Stimulated activated CD4-positive, alpha-beta T cell treated with anti-CD3 and anti-CD28 coated beads, Interleukin-12 subunit alpha, Interleukin-12 subunit beta, amount 100 ng/mL, for 48 hours (primary cell): ENCODE results near the gene RIT1.
A peak's percentile ranks its signal among the peaks of the same experiment; 100 is the strongest.
"Not testable (repeated sequence)": the region's sequence is repeated elsewhere in the genome, so short reads cannot be mapped to it uniquely, and the experiment has no call there.

Experiments
- DNase-seq, 3 donors: peaks; one replicate each; pipeline ENCODE4 v3.0.0-alpha.2; 2020; ENCODE audit warnings: low read depth in 2 of 3, low spot score in 1 of 3

Gene RIT1

GRCh38 chr1:155934097-155934935, 23.2 kb upstream of the RIT1 start, which contains the start of gene KHDC4:
KHDC4 (minus strand) TSS chr1:155934413; CDS start chr1:155934373, 40 bp downstream.
- DNase-seq = peak; percentile 88 to 91 (median 89)

GRCh38 chr1:155933591-155934096, 22.5 kb upstream of the RIT1 start:
- DNase-seq = no peak

GRCh38 chr1:155932487-155932886, 21.3 kb upstream of the RIT1 start:
- DNase-seq = no peak

- no peak for DNase-seq
Observed at GRCh38 chr1:155932081-155932480, 20.9 kb upstream of the RIT1 start.

- no peak for DNase-seq
Observed at GRCh38 chr1:155931332-155932038, 20.3 kb upstream of the RIT1 start.

GRCh38 chr1:155930725-155931124, 19.6 kb upstream of the RIT1 start:
- DNase-seq = not testable (repeated sequence)

GRCh38 chr1:155929057-155929456, 17.9 kb upstream of the RIT1 start:
- no peak for DNase-seq

GRCh38 chr1:155925506-155925905, 14.4 kb upstream of the RIT1 start:
- DNase-seq = no peak

- DNase-seq = no peak
Observed at GRCh38 chr1:155920717-155921116, 9.6 kb upstream of the RIT1 start.

GRCh38 chr1:155919801-155920200, 8.7 kb upstream of the RIT1 start:
- DNase-seq = no peak

- DNase-seq = no peak
Observed at GRCh38 chr1:155918660-155919059, 7.5 kb upstream of the RIT1 start.

- DNase-seq = no peak
Observed at GRCh38 chr1:155913969-155914757, 3.0 kb upstream of the RIT1 start.

GRCh38 chr1:155912056-155912536, 947 bp upstream of the RIT1 start:
- DNase-seq = no peak

GRCh38 chr1:155910621-155911121, 478 bp downstream of the RIT1 start:
- no peak for DNase-seq

GRCh38 chr1:155909894-155910293, 1.3 kb downstream of the RIT1 start:
- DNase-seq = no peak

GRCh38 chr1:155904261-155904660, 6.9 kb downstream of the RIT1 start:
- no peak for DNase-seq

GRCh38 chr1:155900161-155900560, 11.0 kb downstream of the RIT1 start:
- no peak for DNase-seq

- no peak for DNase-seq
Observed at GRCh38 chr1:155899683-155900082, 11.5 kb downstream of the RIT1 start.

- DNase-seq = no peak
Observed at GRCh38 chr1:155898888-155899287, 12.3 kb downstream of the RIT1 start.

- DNase-seq = no peak
Observed at GRCh38 chr1:155897746-155898145, 13.4 kb downstream of the RIT1 start.

- DNase-seq = not testable (repeated sequence)
Observed at GRCh38 chr1:155896476-155896875, 14.7 kb downstream of the RIT1 start.
